Measurements from ENCODE around the gene CEP85L.

- TF ChIP-seq CTCF (conservative IDR thresholded peaks at IDR 0.05; ENCODE audit: low read length) (no peak), EZH2phosphoT487 (IDR thresholded peaks at IDR 0.05; ENCODE audit: borderline replicate concordance, low read depth, low read length) (no peak)
Measured at GRCh38 chr6:118606858-118607257, 44.5 kb downstream of the CEP85L start.

Data from OCI-LY7 (cell line).